Endodermal cell (in vitro differentiated cells): ENCODE results near the gene CFAP47. TPM values are rescaled to one million over a fixed set of nuclear protein-coding genes. Genes with fewer than 3 reads are reported as not detected.
"Not testable (repeated sequence)": the region's sequence is repeated elsewhere in the genome, so short reads cannot be mapped to it uniquely, and the experiment has no call there.

Source experiments
- DNase-seq: peaks from one replicate; pipeline ENCODE4 v3.0.0-alpha.2; 2017
- H3K27ac ChIP-seq: 2 replicates; pipeline ENCODE4 v1.5.1; 2013; ENCODE audit warnings: mild to moderate bottlenecking, low read depth, low read length, moderate library complexity
- H3K27me3 ChIP-seq: 2 replicates; pipeline ENCODE4 v1.6.1; 2013; ENCODE audit warnings: mild to moderate bottlenecking, low read length, moderate library complexity; ENCODE audit not compliant: insufficient read depth, control insufficient read depth, poor library complexity, severe bottlenecking
- H3K36me3 ChIP-seq: 2 replicates; pipeline ENCODE4 v1.7.0; 2013; ENCODE audit warnings: mild to moderate bottlenecking, low read length, moderate library complexity; ENCODE audit not compliant: control insufficient read depth, insufficient read depth
- H3K4me1 ChIP-seq: one replicate; pipeline ENCODE4 v1.7.0; 2013; ENCODE audit warnings: low read length; ENCODE audit not compliant: control insufficient read depth, insufficient read depth
- H3K4me3 ChIP-seq: 2 replicates; pipeline ENCODE4 v1.5.1; 2013; ENCODE audit warnings: mild to moderate bottlenecking, low read length, moderate library complexity
- H3K9ac ChIP-seq: 2 replicates; pipeline ENCODE4 v1.6.1; 2013; ENCODE audit warnings: mild to moderate bottlenecking, low read length, moderate library complexity; ENCODE audit not compliant: poor library complexity, severe bottlenecking; ENCODE audit errors: extremely low read depth
- H3K9me3 ChIP-seq: 2 replicates; pipeline ENCODE4 v1.6.1; 2013; ENCODE audit warnings: mild to moderate bottlenecking, low read length, moderate library complexity; ENCODE audit not compliant: control insufficient read depth
- H3K27ac Mint-ChIP-seq: 2 replicates; pipeline ENCODE4 v1.8.0; 2020; ENCODE audit warnings: mixed read lengths
- H3K27me3 Mint-ChIP-seq: 2 replicates; pipeline ENCODE4 v1.8.0; 2021; ENCODE audit warnings: mild to moderate bottlenecking, mixed read lengths; ENCODE audit not compliant: insufficient read depth
- H3K36me3 Mint-ChIP-seq: 2 replicates; pipeline ENCODE4 v1.8.0; 2020; ENCODE audit warnings: low read depth, mixed read lengths
- H3K4me1 Mint-ChIP-seq: 2 replicates; pipeline ENCODE4 v1.8.0; 2020; ENCODE audit warnings: mixed read lengths
- H3K4me3 Mint-ChIP-seq: 2 replicates; pipeline ENCODE4 v1.8.0; 2020; ENCODE audit warnings: mild to moderate bottlenecking, moderate library complexity, mixed read lengths
- H3K9me3 Mint-ChIP-seq: 2 replicates; pipeline ENCODE4 v1.8.0; 2020; ENCODE audit warnings: mild to moderate bottlenecking, mixed read lengths
- CTCF ChIP-seq: fragments of 200-600 bp; sonication (generic); conservative IDR thresholded peaks from 2 replicates; pipeline ENCODE4 v1.5.0; 2021; ENCODE audit warnings: antibody characterized with exemption, mild to moderate bottlenecking
- WGBS, 2 experiments: methylation state at CpG; one replicate each; pipeline versions ENCODE4 v1.1.5 to v1.1.7; 2013; ENCODE audit warnings: missing lambda C conversion rate in 2 of 2, mixed read lengths in 1 of 2; ENCODE audit not compliant: insufficient coverage in 1 of 2, insufficient read length in 1 of 2; 5-methylcytosine and 5-hydroxymethylcytosine counted together
- total RNA-seq, 2 donors: library from RNA; stranded (reverse); fragmentation: NEBNext Ultra II Directional in 1 of 2; extraction: Animal tissue kit (Norgen Biotek cat#: 25700) in 1 of 2; gene quantifications; 2 replicates in 1 of 2; 3 replicates in 1 of 2; pipeline ENCODE4 v1.2.1, GENCODE V29; 2021

The CFAP47 gene
- total RNA-seq, 2 donors from 2014 or later: 0.26 to 0.55 TPM

- Mint-ChIP-seq H3K36me3 (no peaks in the 10 kb centered on the region), H3K27ac (no peak overlapping the region), H3K27me3 (no peaks in the 10 kb centered on the region), H3K4me3 (no peak overlapping the region), H3K4me1 (no peaks in the 10 kb centered on the region), H3K9me3 (peaks cover 30% of the 10 kb centered on the region)
- H3K4me3 ChIP-seq: no peak overlapping the region
- no peaks in the 10 kb centered on the region for H3K9me3 ChIP-seq
- H3K27ac ChIP-seq: no peak overlapping the region
- no peak for TF ChIP-seq CTCF
- WGBS, 2 experiments: no CpG with 5 or more reads among the region's 1 CpG
- H3K4me1 ChIP-seq: no peaks in the 10 kb centered on the region
- no peak for DNase-seq
- no peaks in the 10 kb centered on the region for H3K27me3 ChIP-seq
- no peak overlapping the region for H3K9ac ChIP-seq
- H3K36me3 ChIP-seq: no peaks in the 10 kb centered on the region
Observed at GRCh38 chrX:36083256-36083655, 163.7 kb downstream of the CFAP47 start.

GRCh38 chrX:36087366-36087765, 167.8 kb downstream of the CFAP47 start:
- H3K4me1 Mint-ChIP-seq: no peaks in the 10 kb centered on the region
- WGBS, 2 experiments: 93 to 100% methylated on average over 1 to 2 of the region's 2 CpGs

GRCh38 chrX:36088939-36089338, 169.4 kb downstream of the CFAP47 start:
- not testable (repeated sequence) for H3K9ac ChIP-seq, H3K4me1 ChIP-seq, H3K36me3 Mint-ChIP-seq, H3K4me1 Mint-ChIP-seq, H3K27ac Mint-ChIP-seq, DNase-seq, H3K9me3 ChIP-seq, H3K36me3 ChIP-seq, H3K4me3 Mint-ChIP-seq, H3K4me3 ChIP-seq, H3K27ac ChIP-seq, H3K27me3 ChIP-seq, H3K27me3 Mint-ChIP-seq
- WGBS, 2 experiments: 95% methylated on average over 9 of the region's 10 CpGs; no CpG with 5 or more reads in 1 of the 2 experiments
- H3K9me3 Mint-ChIP-seq: peaks cover 23% of the 10 kb centered on the region

More at GRCh38 chrX:36087366-36087765, 167.8 kb downstream of the CFAP47 start:
- Histone ChIP-seq H3K9ac (no peak overlapping the region), H3K27ac (no peak overlapping the region), H3K36me3 (no peaks in the 10 kb centered on the region), H3K4me1 (no peaks in the 10 kb centered on the region), H3K9me3 (no peaks in the 10 kb centered on the region), H3K27me3 (no peaks in the 10 kb centered on the region), H3K4me3 (no peak overlapping the region)
- Mint-ChIP-seq H3K9me3 (peaks cover 17% of the 10 kb centered on the region), H3K27me3 (no peaks in the 10 kb centered on the region), H3K27ac (no peak overlapping the region), H3K4me3 (no peak overlapping the region), H3K36me3 (no peaks in the 10 kb centered on the region)
- DNase-seq: no peak
- TF ChIP-seq CTCF: no peak

- Histone ChIP-seq H3K4me1 (no peaks in the 10 kb centered on the region), H3K36me3 (no peaks in the 10 kb centered on the region), H3K4me3 (no peak overlapping the region), H3K9me3 (no peaks in the 10 kb centered on the region), H3K27me3 (no peaks in the 10 kb centered on the region), H3K27ac (no peak overlapping the region), H3K9ac (no peak overlapping the region)
- H3K4me1 Mint-ChIP-seq: no peaks in the 10 kb centered on the region
- H3K36me3 Mint-ChIP-seq: no peaks in the 10 kb centered on the region
- TF ChIP-seq CTCF: no peak
- H3K9me3 Mint-ChIP-seq: peaks cover 16% of the 10 kb centered on the region
- H3K4me3 Mint-ChIP-seq: no peak overlapping the region
- 100% methylated on average over 1 of the region's 2 CpGs; no CpG with 5 or more reads in 1 of the 2 experiments for WGBS, 2 experiments
- no peak for DNase-seq
- H3K27ac Mint-ChIP-seq: no peak overlapping the region
- H3K27me3 Mint-ChIP-seq: no peaks in the 10 kb centered on the region
Observed at GRCh38 chrX:36102425-36102824, 182.9 kb downstream of the CFAP47 start.
